ENCODE measurements around the gene FBRS.

DNA sequence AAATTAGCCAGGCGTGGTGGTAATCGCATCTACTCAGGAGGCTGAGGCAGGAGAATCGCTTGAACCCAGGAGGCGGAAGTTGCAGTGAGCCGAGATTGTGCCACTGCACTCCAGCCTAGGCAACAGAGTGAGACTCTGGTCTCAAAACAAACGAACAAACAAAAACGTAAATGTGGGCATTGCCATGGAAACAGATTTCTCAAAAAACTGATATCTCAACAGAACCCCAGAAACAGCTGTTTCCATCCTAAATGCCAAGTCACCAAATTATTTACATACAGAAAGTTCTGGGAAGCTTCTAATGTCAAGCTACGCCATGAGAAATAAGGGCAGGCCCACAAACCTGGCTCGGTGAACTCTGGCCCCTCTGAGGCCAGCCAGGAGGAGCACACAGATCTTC lies 32.0 kb upstream of the FBRS start:
- no peak for TF ChIP-seq POLR2A (IDR thresholded peaks at IDR 0.05; ENCODE audit: low read depth, low read length)
- TF ChIP-seq POLR2AphosphoS5 (IDR thresholded peaks at IDR 0.05; ENCODE audit: low read depth, low read length): no peak

Data from GM12892 (cell line).